Mesenchymal stem cell (in vitro differentiated cells and primary cell): ENCODE measurements around the gene THOC6.

Experiments used
- DNase-seq: peaks from one replicate; pipeline ENCODE4 v3.0.0-alpha.2; 2013
- H2AFZ ChIP-seq: one replicate; pipeline ENCODE4 v1.6.1; 2013; ENCODE audit warnings: low read depth, mild to moderate bottlenecking, control low read depth, inconsistent platforms, low read length, moderate library complexity
- H2AK5ac ChIP-seq: 2 replicates; pipeline ENCODE4 v1.6.1; 2013; ENCODE audit warnings: low read length, moderate library complexity, mild to moderate bottlenecking, inconsistent platforms; ENCODE audit not compliant: severe bottlenecking
- H2BK120ac ChIP-seq: one replicate; pipeline ENCODE4 v1.6.1; 2013; ENCODE audit warnings: low read depth, mild to moderate bottlenecking, inconsistent platforms, low read length, moderate library complexity
- H2BK12ac ChIP-seq, 2 experiments: one replicate each; pipeline ENCODE4 v1.6.1; 2013; ENCODE audit warnings: inconsistent platforms in 2 of 2, low read length in 2 of 2, mild to moderate bottlenecking in 2 of 2, moderate library complexity in 2 of 2, control low read depth in 1 of 2
- H2BK15ac ChIP-seq: one replicate; pipeline ENCODE4 v1.6.1; 2013; ENCODE audit warnings: mild to moderate bottlenecking, low read depth, inconsistent platforms; ENCODE audit not compliant: poor library complexity, severe bottlenecking
- H2BK5ac ChIP-seq: 2 replicates; pipeline ENCODE4 v1.6.1; 2013; ENCODE audit warnings: low read depth, mild to moderate bottlenecking, low read length, control low read depth, inconsistent platforms; ENCODE audit not compliant: poor library complexity, severe bottlenecking
- H3K14ac ChIP-seq, 2 experiments: one replicate each; pipeline ENCODE4 v1.6.1; 2013; ENCODE audit warnings: inconsistent platforms in 2 of 2, low read length in 2 of 2, control low read depth in 1 of 2, mild to moderate bottlenecking in 1 of 2, moderate library complexity in 1 of 2
- H3K18ac ChIP-seq, 2 experiments: one replicate each; pipeline ENCODE4 v1.6.1; 2013; ENCODE audit warnings: inconsistent platforms in 2 of 2, low read length in 2 of 2, control low read depth in 1 of 2, low read depth in 1 of 2, mild to moderate bottlenecking in 1 of 2
- H3K23ac ChIP-seq, 2 experiments: one replicate each; pipeline ENCODE4 v1.6.1; 2013; ENCODE audit warnings: inconsistent platforms in 2 of 2, low read length in 2 of 2, mild to moderate bottlenecking in 2 of 2, moderate library complexity in 2 of 2, control low read depth in 1 of 2
- H3K27ac ChIP-seq: 2 replicates; pipeline ENCODE4 v1.5.1; 2013; ENCODE audit warnings: mild to moderate bottlenecking, moderate library complexity, low read length, control low read depth, inconsistent platforms; ENCODE audit not compliant: poor library complexity, severe bottlenecking
- H3K27me3 ChIP-seq, 2 experiments: 2 replicates each; pipeline versions ENCODE4 v1.6.1 to v1.7.0; 2013; ENCODE audit warnings: low read length in 2 of 2, mild to moderate bottlenecking in 2 of 2, moderate library complexity in 2 of 2, control low read depth in 1 of 2, inconsistent platforms in 1 of 2; ENCODE audit not compliant: control insufficient read depth in 1 of 2, insufficient read depth in 1 of 2
- H3K36me3 ChIP-seq, 2 experiments: 2 replicates each; pipeline versions ENCODE4 v1.6.1 to v1.7.0; 2013; ENCODE audit warnings: low read length in 2 of 2, control low read depth in 1 of 2, inconsistent platforms in 1 of 2, low read depth in 1 of 2, mild to moderate bottlenecking in 1 of 2; ENCODE audit not compliant: insufficient read depth in 2 of 2, control insufficient read depth in 1 of 2
- H3K4ac ChIP-seq, 2 experiments: one replicate each; pipeline ENCODE4 v1.6.1; 2013; ENCODE audit warnings: inconsistent platforms in 2 of 2, low read length in 2 of 2, mild to moderate bottlenecking in 2 of 2, moderate library complexity in 2 of 2, control low read depth in 1 of 2, low read depth in 1 of 2
- H3K4me1 ChIP-seq: 2 replicates; pipeline ENCODE4 v1.6.1; 2013; ENCODE audit warnings: low read depth, low read length, control low read depth; ENCODE audit not compliant: control insufficient read depth, insufficient read depth
- H3K4me2 ChIP-seq: 2 replicates; pipeline ENCODE4 v1.6.1; 2013; ENCODE audit warnings: low read length, mild to moderate bottlenecking, inconsistent platforms; ENCODE audit not compliant: poor library complexity, severe bottlenecking
- H3K4me3 ChIP-seq, 2 experiments: 2 replicates each; pipeline versions ENCODE4 v1.5.1 to v1.7.0; 2013; ENCODE audit warnings: low read length in 2 of 2, mild to moderate bottlenecking in 2 of 2, control low read depth in 1 of 2, low read depth in 1 of 2; ENCODE audit not compliant: insufficient read depth in 1 of 2
- H3K79me1 ChIP-seq: replicated peaks from 2 replicates; pipeline ENCODE4 v1.6.1; 2013; ENCODE audit warnings: mild to moderate bottlenecking, control low read depth, low read length, inconsistent platforms; ENCODE audit not compliant: poor library complexity, severe bottlenecking
- H3K9ac ChIP-seq: 2 replicates; pipeline ENCODE4 v1.7.0; 2013; ENCODE audit warnings: mild to moderate bottlenecking, low read length, moderate library complexity
- H3K9me3 ChIP-seq: 2 replicates; pipeline ENCODE4 v1.7.0; 2013; ENCODE audit warnings: mild to moderate bottlenecking, low read length; ENCODE audit not compliant: control insufficient read depth
- H4K8ac ChIP-seq: one replicate; pipeline ENCODE4 v1.6.1; 2013; ENCODE audit warnings: inconsistent platforms, mild to moderate bottlenecking, low read length, moderate library complexity
- H4K91ac ChIP-seq: one replicate; pipeline ENCODE4 v1.6.1; 2013; ENCODE audit warnings: mild to moderate bottlenecking, low read length, inconsistent platforms
- WGBS: methylation state at CpG from one replicate; pipeline ENCODE4 v1.1.7; 2013; ENCODE audit warnings: mixed read lengths; 5-methylcytosine and 5-hydroxymethylcytosine counted together

The THOC6 gene

DNA sequence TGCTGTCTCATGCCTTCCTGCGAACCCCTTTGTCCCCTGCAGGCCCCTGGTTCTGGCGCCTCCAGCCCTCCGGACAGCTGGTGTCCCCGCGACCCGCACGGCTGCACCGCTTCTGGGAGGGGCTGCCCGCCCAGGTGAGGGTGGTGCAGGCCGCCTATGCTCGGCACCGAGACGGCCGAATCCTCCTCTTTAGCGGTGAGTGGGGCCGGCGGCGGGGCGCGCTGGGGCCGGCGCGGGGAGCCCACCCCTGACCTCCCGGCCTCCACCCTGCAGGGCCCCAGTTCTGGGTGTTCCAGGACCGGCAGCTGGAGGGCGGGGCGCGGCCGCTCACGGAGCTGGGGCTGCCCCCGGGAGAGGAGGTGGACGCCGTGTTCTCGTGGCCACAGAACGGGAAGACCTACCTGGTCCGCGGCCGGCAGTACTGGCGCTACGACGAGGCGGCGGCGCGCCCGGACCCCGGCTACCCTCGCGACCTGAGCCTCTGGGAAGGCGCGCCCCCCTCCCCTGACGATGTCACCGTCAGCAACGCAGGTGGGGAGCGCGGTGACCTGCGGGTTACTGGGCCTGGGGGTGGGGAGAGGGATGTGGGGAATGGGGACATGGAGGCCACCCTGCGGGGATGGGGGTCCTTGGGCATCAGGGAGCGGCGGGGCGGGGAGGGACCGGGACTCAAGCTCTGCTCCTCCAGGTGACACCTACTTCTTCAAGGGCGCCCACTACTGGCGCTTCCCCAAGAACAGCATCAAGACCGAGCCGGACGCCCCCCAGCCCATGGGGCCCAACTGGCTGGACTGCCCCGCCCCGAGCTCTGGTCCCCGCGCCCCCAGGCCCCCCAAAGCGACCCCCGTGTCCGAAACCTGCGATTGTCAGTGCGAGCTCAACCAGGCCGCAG lies 34.5 kb downstream of the THOC6 start:
- peak overlapping the region; percentile 75 to 81 for H3K4me3 ChIP-seq
- 12% methylated on average over 58 of the region's 77 CpGs for WGBS

GRCh38 chr16:3059041-3059722 lies 35.3 kb downstream of the THOC6 start:
- H2AK5ac ChIP-seq: no peak overlapping the region
- peak overlapping the region; percentile 98 for H2BK15ac ChIP-seq
- H3K4me3 ChIP-seq: peak overlapping the region; percentile 75 to 81
- H4K91ac ChIP-seq: peak overlapping the region; percentile 98
- H3K4ac ChIP-seq: peak overlapping the region; percentile 89 to 90
- peak overlapping the region; percentile 82 for H3K4me2 ChIP-seq
- no peaks in the 10 kb centered on the region for H3K79me1 ChIP-seq
- peak overlapping the region; percentile 15 for H2BK5ac ChIP-seq
- peak overlapping the region; percentile 83 to 96 for H3K18ac ChIP-seq
- H3K36me3 ChIP-seq: peaks cover 0 to 15% of the 10 kb centered on the region in 2 experiments
- peak overlapping the region; percentile 59 to 81 for H2BK12ac ChIP-seq
- DNase-seq: peak; percentile 94
- no peak overlapping the region for H3K23ac ChIP-seq
- peak overlapping the region; percentile 99 for H4K8ac ChIP-seq
- peak overlapping the region; percentile 79 for H2AFZ ChIP-seq
- no peaks in the 10 kb centered on the region for H3K9me3 ChIP-seq
- peaks cover 17% of the 10 kb centered on the region for H3K4me1 ChIP-seq
- H3K27me3 ChIP-seq: peaks cover 0 to 5% of the 10 kb centered on the region in 2 experiments
- WGBS: under 1% methylated on average over 40 of the region's 67 CpGs
- H3K27ac ChIP-seq: no peak overlapping the region
- H2BK120ac ChIP-seq: peak overlapping the region; percentile 96
- peak overlapping the region in 1 of 2 experiments; percentile 82 for H3K14ac ChIP-seq
- peak overlapping the region; percentile 88 for H3K9ac ChIP-seq

More for the DNA sequence above, 34.5 kb downstream of the THOC6 start:
- Histone ChIP-seq H2BK12ac (no peak overlapping the region), H3K27me3 (no peaks in the 10 kb centered on the region), H3K4ac (peak overlapping the region; percentile 3 to 90), H3K18ac (peak overlapping the region; percentile 71 to 93), H3K79me1 (no peaks in the 10 kb centered on the region), H2AK5ac (no peak overlapping the region), H3K36me3 (peaks cover 0 to 15% of the 10 kb centered on the region in 2 experiments), H3K9me3 (no peaks in the 10 kb centered on the region), H2BK15ac (peak overlapping the region; percentile 65), H3K4me1 (peaks cover 17% of the 10 kb centered on the region), H3K4me2 (peak overlapping the region; percentile 75), H4K8ac (peak overlapping the region; percentile 97), H4K91ac (peak overlapping the region; percentile 77), H3K27ac (no peak overlapping the region), H2BK120ac (peak overlapping the region; percentile 96), H2BK5ac (no peak overlapping the region), H3K23ac (peak overlapping the region in 1 of 2 experiments; percentile 81), H3K14ac (peak overlapping the region in 1 of 2 experiments; percentile 93), H2AFZ (peak overlapping the region; percentile 72), H3K9ac (peak overlapping the region; percentile 88)
- peak; percentile 43 for DNase-seq

- peak overlapping the region; percentile 15 for H2BK5ac ChIP-seq
- peak overlapping the region; percentile 47 to 81 for H3K4me3 ChIP-seq
- H3K27ac ChIP-seq: no peak overlapping the region
- H2BK120ac ChIP-seq: peak overlapping the region; percentile 88
- H4K8ac ChIP-seq: peak overlapping the region; percentile 99
- DNase-seq: no peak
- H2BK12ac ChIP-seq: peak overlapping the region; percentile 59 to 85
- peaks cover 20% of the 10 kb centered on the region for H3K4me1 ChIP-seq
- peak overlapping the region; percentile 88 for H3K9ac ChIP-seq
- no peak overlapping the region for H3K23ac ChIP-seq
- H2BK15ac ChIP-seq: peak overlapping the region; percentile 73
- H3K36me3 ChIP-seq: peaks cover 0 to 11% of the 10 kb centered on the region in 2 experiments
- peak overlapping the region; percentile 89 to 90 for H3K4ac ChIP-seq
- peak overlapping the region in 1 of 2 experiments; percentile 82 for H3K14ac ChIP-seq
- peak overlapping the region; percentile 79 for H2AFZ ChIP-seq
- peak overlapping the region; percentile 82 for H3K4me2 ChIP-seq
- peak overlapping the region; percentile 83 to 96 for H3K18ac ChIP-seq
- H4K91ac ChIP-seq: peak overlapping the region; percentile 98
- peaks cover 0 to 5% of the 10 kb centered on the region in 2 experiments for H3K27me3 ChIP-seq
- peak overlapping the region; percentile 12 for H2AK5ac ChIP-seq
- H3K79me1 ChIP-seq: no peaks in the 10 kb centered on the region
- 72% methylated on average over 9 of the region's 9 CpGs for WGBS
- H3K9me3 ChIP-seq: no peaks in the 10 kb centered on the region
Observed at GRCh38 chr16:3059723-3060242, 35.9 kb downstream of the THOC6 start.
